HFFc6 (cell line): ENCODE results near the gene FHIT. TPM values are rescaled to one million over a fixed set of nuclear protein-coding genes. Genes with fewer than 3 reads are reported as not detected.

ENCODE experiments used
- DNase-seq: peaks from one replicate; pipeline ENCODE4 v3.0.0-alpha.2; 2018
- H3K27ac Mint-ChIP-seq: 2 replicates; pipeline ENCODE4 v1.8.0; 2020; ENCODE audit warnings: mild to moderate bottlenecking, mixed read lengths
- H3K27me3 Mint-ChIP-seq: 2 replicates; pipeline ENCODE4 v1.8.0; 2021; ENCODE audit warnings: mild to moderate bottlenecking, moderate library complexity, mixed read lengths; ENCODE audit not compliant: insufficient read depth
- H3K36me3 Mint-ChIP-seq: 2 replicates; pipeline ENCODE4 v1.8.0; 2021; ENCODE audit warnings: low read depth, mixed read lengths
- H3K4me1 Mint-ChIP-seq: 2 replicates; pipeline ENCODE4 v1.8.0; 2020; ENCODE audit warnings: low read depth, mixed read lengths
- H3K4me3 Mint-ChIP-seq: 2 replicates; pipeline ENCODE4 v1.8.0; 2020; ENCODE audit warnings: mild to moderate bottlenecking, moderate library complexity, mixed read lengths
- H3K9me3 Mint-ChIP-seq: 2 replicates; pipeline ENCODE4 v1.8.0; 2020; ENCODE audit warnings: mild to moderate bottlenecking, mixed read lengths
- CTCF ChIP-seq: fragments of 200-600 bp; sonication (generic); IDR thresholded peaks from 2 replicates; pipeline ENCODE4 v1.5.0; 2021; ENCODE audit warnings: antibody characterized with exemption, mild to moderate bottlenecking
- total RNA-seq, 6 experiments: library from RNA; stranded (reverse); fragmentation: NEBNext Ultra II Directional; extraction: Animal tissue kit (Norgen Biotek cat#: 25700); gene quantifications; 2 replicates in 1 of 6; 3 replicates in 5 of 6; pipeline ENCODE4 v1.2.3, GENCODE V29; 2021

FHIT gene
- total RNA-seq, 6 experiments from 2014 or later: 0.33 to 0.38 TPM; not detected in 4

DNA sequence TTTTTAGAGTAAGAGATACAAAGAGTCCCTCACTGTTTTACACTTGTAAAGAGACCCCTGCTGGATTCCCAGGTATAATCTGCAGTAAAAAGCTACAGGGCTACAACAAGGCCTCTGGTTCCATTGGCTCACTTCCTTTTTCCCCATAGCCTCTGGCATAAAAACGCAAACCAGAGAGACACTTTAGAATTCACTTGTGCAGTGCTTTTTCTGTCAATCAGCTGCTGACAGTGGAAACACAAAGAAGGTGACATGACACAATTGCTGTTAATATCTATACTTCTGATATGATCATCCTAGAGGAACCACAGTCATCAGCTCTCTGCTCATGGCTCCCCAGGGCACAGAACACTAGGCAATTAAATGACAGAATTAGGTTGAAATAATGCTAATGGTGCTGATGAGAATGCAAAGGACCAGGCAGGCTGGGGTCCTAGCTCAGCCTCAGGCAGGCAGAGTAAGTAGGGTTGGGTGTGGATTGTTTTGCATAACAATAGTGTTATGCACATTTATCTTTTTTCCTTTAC is 1533.5 kb downstream of the FHIT start:
- no peak for DNase-seq
- H3K4me3 Mint-ChIP-seq: no peak overlapping the region
- H3K9me3 Mint-ChIP-seq: no peaks in the 10 kb centered on the region; the same call in 1 of the 2 replicates
- no peaks in the 10 kb centered on the region; the same call in 1 of the 2 replicates for H3K27me3 Mint-ChIP-seq
- no peak for TF ChIP-seq CTCF
- H3K36me3 Mint-ChIP-seq: no peaks in the 10 kb centered on the region
- H3K4me1 Mint-ChIP-seq: no peaks in the 10 kb centered on the region
- no peak overlapping the region for H3K27ac Mint-ChIP-seq

- Mint-ChIP-seq H3K4me3 (no peak overlapping the region), H3K36me3 (no peaks in the 10 kb centered on the region), H3K9me3 (no peaks in the 10 kb centered on the region; the same call in 1 of the 2 replicates), H3K27ac (no peak overlapping the region), H3K4me1 (no peaks in the 10 kb centered on the region), H3K27me3 (no peaks in the 10 kb centered on the region)
- no peak for TF ChIP-seq CTCF
- DNase-seq: no peak
Observed at GRCh38 chr3:59714066-59714465, 1537.2 kb downstream of the FHIT start.

DNA sequence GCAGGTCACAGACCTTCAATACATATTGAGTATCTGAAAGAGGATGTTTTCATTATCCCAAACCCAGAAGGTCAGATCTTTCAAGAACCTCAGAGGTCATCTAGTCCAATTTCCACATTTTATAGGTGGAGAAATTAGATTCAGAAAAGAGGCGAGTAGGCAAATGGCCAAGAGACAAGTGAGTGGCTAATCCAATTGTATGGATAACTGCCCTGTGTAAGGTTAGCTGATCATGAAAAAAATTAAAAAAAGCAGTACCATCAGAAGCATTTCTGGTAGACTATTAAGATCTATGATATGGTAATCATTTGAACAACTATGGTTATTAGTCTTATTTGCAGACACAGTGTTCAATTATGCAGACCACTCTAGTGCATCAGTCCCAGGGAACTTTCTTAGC is 1540.7 kb downstream of the FHIT start:
- H3K36me3 Mint-ChIP-seq: no peaks in the 10 kb centered on the region
- H3K9me3 Mint-ChIP-seq: peaks cover 5% of the 10 kb centered on the region; the same call in 1 of the 2 replicates
- no peak for DNase-seq
- no peak for TF ChIP-seq CTCF
- no peak overlapping the region for H3K27ac Mint-ChIP-seq
- H3K4me1 Mint-ChIP-seq: no peaks in the 10 kb centered on the region
- H3K4me3 Mint-ChIP-seq: no peak overlapping the region
- no peaks in the 10 kb centered on the region for H3K27me3 Mint-ChIP-seq

- no peak overlapping the region for H3K4me3 Mint-ChIP-seq
- H3K27ac Mint-ChIP-seq: no peak overlapping the region
- H3K4me1 Mint-ChIP-seq: no peaks in the 10 kb centered on the region
- no peak for TF ChIP-seq CTCF
- H3K27me3 Mint-ChIP-seq: no peaks in the 10 kb centered on the region
- peaks cover 5% of the 10 kb centered on the region; the same call in 1 of the 2 replicates for H3K9me3 Mint-ChIP-seq
- no peak for DNase-seq
- H3K36me3 Mint-ChIP-seq: no peaks in the 10 kb centered on the region
Observed at GRCh38 chr3:59709702-59710553, 1541.3 kb downstream of the FHIT start.

- peaks cover 5% of the 10 kb centered on the region; the same call in 1 of the 2 replicates for H3K9me3 Mint-ChIP-seq
- TF ChIP-seq CTCF: no peak
- no peak overlapping the region for H3K4me3 Mint-ChIP-seq
- no peaks in the 10 kb centered on the region for H3K4me1 Mint-ChIP-seq
- H3K36me3 Mint-ChIP-seq: no peaks in the 10 kb centered on the region
- DNase-seq: no peak
- no peak overlapping the region for H3K27ac Mint-ChIP-seq
- no peaks in the 10 kb centered on the region for H3K27me3 Mint-ChIP-seq
Observed at GRCh38 chr3:59708202-59708601, 1543.0 kb downstream of the FHIT start.
